Spleen (tissue), 7 donors: ENCODE results near the gene PTPN22.

Source experiments
- CTCF ChIP-seq, 11 experiments: fragments of 200-600 bp in 7 of 11; fragments of 450-650 bp in 4 of 11; sonication (generic) in 4 of 11; IDR thresholded peaks in 8 of 11; conservative IDR thresholded peaks in 3 of 11; 1 replicate in 7 of 11; 2 replicates in 4 of 11; pipeline versions ENCODE4 v1.4.0 to v1.8.0; 2016 to 2021; ENCODE audit warnings: antibody characterized with exemption in 11 of 11, inconsistent platforms in 4 of 11, mild to moderate bottlenecking in 1 of 11
- POLR2A ChIP-seq, 3 donors: fragments of 450-650 bp; IDR thresholded peaks; one replicate each; pipeline ENCODE4 v1.5.1; 2017; ENCODE audit warnings: antibody characterized with exemption in 3 of 3, mild to moderate bottlenecking in 1 of 3
- donor health status: DM: no; HTN: no; CAD: no; lungs with moderate emphysema.
- donor health status: DM: no; HTN: no; CAD: no.
- donor health status: DM: no; HTN: no; CAD: no.

GRCh38 chr1:113792986-113793385, 78.5 kb downstream of the PTPN22 start:
- TF ChIP-seq POLR2A (IDR thresholded peaks at IDR 0.05) (no peak), CTCF (IDR thresholded peaks at IDR 0.05 in 8 of 11, conservative IDR thresholded peaks at IDR 0.05 in 3 of 11) (no peak)
